ENCODE measurements around the gene RGS7.
"Not testable (repeated sequence)": the region's sequence is repeated elsewhere in the genome, so short reads cannot be mapped to it uniquely, and the experiment has no call there.

The RGS7 gene

DNA sequence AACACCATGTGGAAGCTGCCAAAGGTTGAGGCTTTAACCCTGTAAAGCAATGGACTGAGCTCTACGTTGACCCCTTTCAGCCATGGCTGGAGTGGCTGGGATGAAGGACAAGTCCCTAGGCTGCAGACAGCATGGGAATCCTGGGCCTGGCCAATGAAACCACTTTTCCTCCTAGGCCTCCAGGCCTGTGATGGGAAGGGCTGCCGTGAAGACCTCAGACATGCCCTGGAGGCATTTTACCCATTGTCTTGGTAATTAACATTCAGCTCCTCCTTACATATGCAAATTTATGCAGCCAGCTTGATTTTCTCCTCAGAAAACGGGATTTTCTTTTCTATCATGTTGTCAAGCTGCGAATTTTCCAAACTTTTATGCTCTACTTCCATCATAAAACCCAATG is 214.5 kb downstream of the RGS7 start:
- H3K4me3 ChIP-seq (ENCODE audit: low read depth, low read length): no peak overlapping the region
- TF ChIP-seq MYC (IDR thresholded peaks at IDR 0.05; ENCODE audit: low read depth, low read length) (no peak), POLR2A (IDR thresholded peaks at IDR 0.05; ENCODE audit: extremely low read depth, insufficient read length) (no peak), CTCF (IDR thresholded peaks at IDR 0.05; ENCODE audit: low read depth, low read length) (no peak)
- TF ChIP-seq, protein P1, sequence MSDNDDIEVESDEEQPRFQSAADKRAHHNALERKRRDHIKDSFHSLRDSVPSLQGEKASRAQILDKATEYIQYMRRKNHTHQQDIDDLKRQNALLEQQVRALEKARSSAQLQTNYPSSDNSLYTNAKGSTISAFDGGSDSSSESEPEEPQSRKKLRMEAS (IDR thresholded peaks at IDR 0.05; ENCODE audit: low read depth, low read length): no peak
- no peak for DNase-seq (ENCODE audit: low read depth)

- DNase-seq (ENCODE audit: low read depth); H3K4me3 ChIP-seq (ENCODE audit: low read depth, low read length): not testable (repeated sequence)
Measured at GRCh38 chr1:241141646-241142045, 215.4 kb downstream of the RGS7 start.

- TF ChIP-seq CTCF (IDR thresholded peaks at IDR 0.05; ENCODE audit: low read depth, low read length) (no peak), POLR2A (IDR thresholded peaks at IDR 0.05; ENCODE audit: extremely low read depth, insufficient read length) (no peak), MYC (IDR thresholded peaks at IDR 0.05; ENCODE audit: low read depth, low read length) (no peak)
- TF ChIP-seq, protein P1 (IDR thresholded peaks at IDR 0.05; ENCODE audit: low read depth, low read length): no peak
- no peak overlapping the region for H3K4me3 ChIP-seq (ENCODE audit: low read depth, low read length)
- DNase-seq (ENCODE audit: low read depth): no peak
Measured at GRCh38 chr1:241140670-241141069, 216.3 kb downstream of the RGS7 start.

DNA sequence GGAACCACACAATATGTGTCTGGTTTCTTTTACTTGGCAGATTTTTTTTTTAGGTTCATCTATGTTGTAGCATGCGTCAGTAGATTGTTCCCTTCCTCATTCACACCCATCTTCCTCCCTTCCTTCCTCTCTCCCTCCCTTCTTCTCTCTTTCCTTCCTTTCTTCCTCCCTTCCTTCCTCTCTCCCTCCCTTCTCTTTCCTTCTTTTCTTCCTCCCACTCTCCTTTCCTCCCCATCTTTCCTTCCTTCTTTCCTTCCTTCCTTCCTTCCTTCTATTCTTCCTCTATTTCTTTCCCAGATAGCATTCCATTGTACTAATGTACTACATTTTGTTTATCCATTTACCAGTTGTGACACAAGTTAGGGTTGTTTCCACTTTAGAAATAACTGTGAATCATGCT is 218.0 kb downstream of the RGS7 start:
- DNase-seq (ENCODE audit: low read depth): no peak
- TF ChIP-seq, protein P1 (IDR thresholded peaks at IDR 0.05; ENCODE audit: low read depth, low read length): no peak
- TF ChIP-seq CTCF (IDR thresholded peaks at IDR 0.05; ENCODE audit: low read depth, low read length) (no peak), POLR2A (IDR thresholded peaks at IDR 0.05; ENCODE audit: extremely low read depth, insufficient read length) (no peak), MYC (IDR thresholded peaks at IDR 0.05; ENCODE audit: low read depth, low read length) (no peak)
- H3K4me3 ChIP-seq (ENCODE audit: low read depth, low read length): no peak overlapping the region

GRCh38 chr1:241138248-241138647 is 218.8 kb downstream of the RGS7 start:
- no peak overlapping the region for H3K4me3 ChIP-seq (ENCODE audit: low read depth, low read length)
- no peak for DNase-seq (ENCODE audit: low read depth)
- no peak for TF ChIP-seq CTCF (IDR thresholded peaks at IDR 0.05; ENCODE audit: low read depth, low read length)
- TF ChIP-seq, protein P1 (IDR thresholded peaks at IDR 0.05; ENCODE audit: low read depth, low read length): no peak
- TF ChIP-seq MYC (IDR thresholded peaks at IDR 0.05; ENCODE audit: low read depth, low read length): no peak
- no peak for TF ChIP-seq POLR2A (IDR thresholded peaks at IDR 0.05; ENCODE audit: extremely low read depth, insufficient read length)

- no peak overlapping the region for H3K4me3 ChIP-seq (ENCODE audit: low read depth, low read length)
- no peak for DNase-seq (ENCODE audit: low read depth)
- TF ChIP-seq, protein P1 (IDR thresholded peaks at IDR 0.05; ENCODE audit: low read depth, low read length): no peak
- TF ChIP-seq MYC (IDR thresholded peaks at IDR 0.05; ENCODE audit: low read depth, low read length) (no peak), CTCF (IDR thresholded peaks at IDR 0.05; ENCODE audit: low read depth, low read length) (no peak), POLR2A (IDR thresholded peaks at IDR 0.05; ENCODE audit: extremely low read depth, insufficient read length) (no peak)
Measured at GRCh38 chr1:241136389-241136788, 220.6 kb downstream of the RGS7 start.
